ENCODE data around the gene HNMT.
"Not testable (repeated sequence)": the region's sequence is repeated elsewhere in the genome, so short reads cannot be mapped to it uniquely, and the experiment has no call there.

Gene HNMT

GRCh38 chr2:137992039-137992646, 27.9 kb downstream of the HNMT start:
- Histone ChIP-seq H3K27ac (ENCODE audit: poor library complexity, severe bottlenecking) (no peak overlapping the region), H3K36me3 (ENCODE audit: low read depth) (no peaks in the 10 kb centered on the region), H3K4me3 (ENCODE audit: severe bottlenecking) (no peak overlapping the region), H3K27me3 (ENCODE audit: insufficient read depth, poor library complexity, severe bottlenecking) (no peaks in the 10 kb centered on the region), H3K4me1 (ENCODE audit: insufficient read depth, poor library complexity, severe bottlenecking) (no peaks in the 10 kb centered on the region), H3K9me3 (ENCODE audit: severe bottlenecking) (no peaks in the 10 kb centered on the region)
- DNase-seq (ENCODE audit: low spot score) (no peak), ATAC-seq (ENCODE audit: low read depth) (no peak)
- no peak for TF ChIP-seq CTCF (IDR thresholded peaks at IDR 0.05; ENCODE audit: poor library complexity, severe bottlenecking)

- not testable (repeated sequence) for H3K9me3 ChIP-seq (ENCODE audit: severe bottlenecking); H3K27ac ChIP-seq (ENCODE audit: poor library complexity, severe bottlenecking); H3K4me1 ChIP-seq (ENCODE audit: insufficient read depth, poor library complexity, severe bottlenecking); DNase-seq (ENCODE audit: low spot score); H3K27me3 ChIP-seq (ENCODE audit: insufficient read depth, poor library complexity, severe bottlenecking); ATAC-seq (ENCODE audit: low read depth); H3K4me3 ChIP-seq (ENCODE audit: severe bottlenecking); H3K36me3 ChIP-seq (ENCODE audit: low read depth)
These were observed 29.6 kb downstream of the HNMT start for GRCh38 chr2:137993715-137994476.

GRCh38 chr2:137995368-137995767, 31.1 kb downstream of the HNMT start:
- not testable (repeated sequence) for H3K27ac ChIP-seq (ENCODE audit: poor library complexity, severe bottlenecking); H3K36me3 ChIP-seq (ENCODE audit: low read depth); H3K4me1 ChIP-seq (ENCODE audit: insufficient read depth, poor library complexity, severe bottlenecking); ATAC-seq (ENCODE audit: low read depth); H3K9me3 ChIP-seq (ENCODE audit: severe bottlenecking); DNase-seq (ENCODE audit: low spot score); H3K4me3 ChIP-seq (ENCODE audit: severe bottlenecking); H3K27me3 ChIP-seq (ENCODE audit: insufficient read depth, poor library complexity, severe bottlenecking)

- H3K4me1 ChIP-seq (ENCODE audit: insufficient read depth, poor library complexity, severe bottlenecking); H3K9me3 ChIP-seq (ENCODE audit: severe bottlenecking); H3K27ac ChIP-seq (ENCODE audit: poor library complexity, severe bottlenecking); H3K4me3 ChIP-seq (ENCODE audit: severe bottlenecking); H3K27me3 ChIP-seq (ENCODE audit: insufficient read depth, poor library complexity, severe bottlenecking); DNase-seq (ENCODE audit: low spot score); ATAC-seq (ENCODE audit: low read depth); H3K36me3 ChIP-seq (ENCODE audit: low read depth): not testable (repeated sequence)
These were observed 31.9 kb downstream of the HNMT start for GRCh38 chr2:137996158-137996557.

- TF ChIP-seq CTCF (IDR thresholded peaks at IDR 0.05; ENCODE audit: poor library complexity, severe bottlenecking): no peak
- no peak for DNase-seq (ENCODE audit: low spot score)
- no peaks in the 10 kb centered on the region for H3K4me1 ChIP-seq (ENCODE audit: insufficient read depth, poor library complexity, severe bottlenecking)
- ATAC-seq (ENCODE audit: low read depth): no peak
- H3K36me3 ChIP-seq (ENCODE audit: low read depth): no peaks in the 10 kb centered on the region
- no peaks in the 10 kb centered on the region for H3K9me3 ChIP-seq (ENCODE audit: severe bottlenecking)
- H3K27me3 ChIP-seq (ENCODE audit: insufficient read depth, poor library complexity, severe bottlenecking): no peaks in the 10 kb centered on the region
- H3K27ac ChIP-seq (ENCODE audit: poor library complexity, severe bottlenecking): no peak overlapping the region
- no peak overlapping the region for H3K4me3 ChIP-seq (ENCODE audit: severe bottlenecking)
These were observed 33.5 kb downstream of the HNMT start for GRCh38 chr2:137997733-137998132.

GRCh38 chr2:137998503-137998902, 34.2 kb downstream of the HNMT start:
- Histone ChIP-seq H3K4me3 (ENCODE audit: severe bottlenecking) (no peak overlapping the region), H3K27me3 (ENCODE audit: insufficient read depth, poor library complexity, severe bottlenecking) (no peaks in the 10 kb centered on the region), H3K4me1 (ENCODE audit: insufficient read depth, poor library complexity, severe bottlenecking) (no peaks in the 10 kb centered on the region), H3K36me3 (ENCODE audit: low read depth) (no peaks in the 10 kb centered on the region), H3K9me3 (ENCODE audit: severe bottlenecking) (no peaks in the 10 kb centered on the region), H3K27ac (ENCODE audit: poor library complexity, severe bottlenecking) (no peak overlapping the region)
- ATAC-seq (ENCODE audit: low read depth): no peak
- no peak for TF ChIP-seq CTCF (IDR thresholded peaks at IDR 0.05; ENCODE audit: poor library complexity, severe bottlenecking)
- DNase-seq (ENCODE audit: low spot score): no peak

Data from RWPE2 (cell line).